HCT116 (cell line): ENCODE results near the gene FBXL4. TPM values are rescaled to one million over a fixed set of nuclear protein-coding genes. Genes with fewer than 3 reads are reported as not detected.

Source experiments
- ATAC-seq: fragments of 200-7000 bp; cut with Tn5 transposase; 2 replicates; pipeline ENCODE4 v1.9.1; 2020; ENCODE audit warnings: mild to moderate bottlenecking, moderate library complexity
- BruUV-seq: library from RNA; stranded (reverse); fragments of 400-500 nt; replicated peaks from 2 replicates; lab custom pipeline; 2021; lab: Mats Ljungman, UMichigan
- CTCF ChIA-PET: fragments of 300-600 bp; sonication (Branson Sonifier 250); formaldehyde crosslinking; loops from one replicate; lab custom pipeline; 2021; ENCODE audit warnings: antibody characterized with exemption; lab: Charles Lee
- POLR2A ChIA-PET: fragments of 300-600, 350-600 bp; sonication (Branson Sonifier 250); formaldehyde crosslinking; loops from one replicate; lab custom pipeline; 2021; ENCODE audit warnings: antibody characterized with exemption; lab: Charles Lee
- RAD21 ChIA-PET, 2 experiments: fragments of 300-600 bp; sonication (Branson Sonifier 250); formaldehyde crosslinking; loops; one replicate each; lab custom pipeline; 2023; ENCODE audit warnings: low total read pairs in 2 of 2; ENCODE audit not compliant: uncharacterized antibody in 2 of 2, unreplicated experiment in 2 of 2, low non-redundant PET in 1 of 2; lab: Charles Lee
- DNase-seq: peaks from one replicate; pipeline ENCODE4 v3.0.0-alpha.2; 2010; ENCODE audit warnings: low read depth, low spot score
- H2AFZ ChIP-seq: fragments of 200-600 bp; shearing (Covaris generic), sonication (generic); 2 replicates; pipeline ENCODE4 v1.6.1; 2017; ENCODE audit warnings: low read depth, mixed run types, mixed read lengths, antibody characterized with exemption, low read length; ENCODE audit not compliant: poor library complexity, severe bottlenecking
- H3K27ac ChIP-seq: 2 replicates; pipeline ENCODE4 v1.5.1; 2012; ENCODE audit warnings: low read depth, low read length
- H3K27me3 ChIP-seq: fragments of 200-600 bp; sonication (generic); 2 replicates; pipeline ENCODE4 v1.6.1; 2016; ENCODE audit warnings: mixed run types, low read length, mixed read lengths; ENCODE audit not compliant: insufficient read depth
- H3K36me3 ChIP-seq, 2 experiments: fragments of 200-500 bp in 1 of 2; fragments of 200-600 bp in 1 of 2; sonication (Bioruptor generic) in 1 of 2; sonication (generic) in 1 of 2; 2 replicates each; pipeline versions ENCODE4 v1.5.1 to v1.6.1; 2014 to 2016; ENCODE audit warnings: low read length in 2 of 2, inconsistent platforms in 1 of 2, mixed read lengths in 1 of 2, mixed run types in 1 of 2; ENCODE audit not compliant: insufficient read depth in 2 of 2, control insufficient read depth in 1 of 2
- H3K4me1 ChIP-seq, 2 experiments: fragments of 200-600 bp in 1 of 2; sonication (generic) in 1 of 2; 2 replicates each; pipeline versions ENCODE4 v1.5.1 to v1.6.1; 2012 to 2017; ENCODE audit warnings: low read length in 2 of 2, inconsistent platforms in 1 of 2, mild to moderate bottlenecking in 1 of 2, mixed read lengths in 1 of 2, mixed run types in 1 of 2, moderate library complexity in 1 of 2; ENCODE audit not compliant: insufficient read depth in 2 of 2, control insufficient read depth in 1 of 2
- H3K4me2 ChIP-seq: fragments of 200-600 bp; sonication (generic); 2 replicates; pipeline ENCODE4 v1.6.1; 2017; ENCODE audit warnings: mixed run types, low read length, mixed read lengths
- H3K4me3 ChIP-seq, 2 experiments: fragments of 200-600 bp in 1 of 2; sonication (generic) in 1 of 2; replicated peaks in 1 of 2; 2 replicates each; pipeline ENCODE4 v1.5.1; 2011 to 2016; ENCODE audit warnings: low read length in 2 of 2, control low read depth in 1 of 2, low read depth in 1 of 2, mild to moderate bottlenecking in 1 of 2, mixed read lengths in 1 of 2, mixed run types in 1 of 2
- H3K79me2 ChIP-seq: fragments of 200-600 bp; sonication (generic); 2 replicates; pipeline ENCODE4 v1.6.1; 2017; ENCODE audit warnings: mild to moderate bottlenecking, mixed run types, low read length, moderate library complexity, mixed read lengths; ENCODE audit not compliant: insufficient read depth
- H3K9ac ChIP-seq: fragments of 200-600 bp; sonication (generic); 2 replicates; pipeline ENCODE4 v1.6.1; 2016; ENCODE audit warnings: low read length, mixed read lengths
- H3K9me2 ChIP-seq: fragments of 200-600 bp; sonication (generic), shearing (Covaris generic); 2 replicates; pipeline ENCODE4 v1.6.1; 2017; ENCODE audit warnings: mixed run types, mild to moderate bottlenecking, moderate library complexity; ENCODE audit not compliant: insufficient read depth
- H3K9me3 ChIP-seq, 2 experiments: fragments of 200-500 bp in 1 of 2; fragments of 200-600 bp in 1 of 2; sonication (Bioruptor generic) in 1 of 2; sonication (generic) in 1 of 2; 2 replicates each; pipeline ENCODE4 v1.6.1; 2014 to 2017; ENCODE audit warnings: low read length in 2 of 2, mixed read lengths in 2 of 2, inconsistent platforms in 1 of 2, low read depth in 1 of 2, mild to moderate bottlenecking in 1 of 2, mixed run types in 1 of 2, moderate library complexity in 1 of 2; ENCODE audit not compliant: control insufficient read depth in 1 of 2, insufficient read depth in 1 of 2
- H4K20me1 ChIP-seq: fragments of 200-600 bp; sonication (generic), shearing (Covaris generic); 2 replicates; pipeline ENCODE4 v1.6.1; 2017; ENCODE audit warnings: mixed run types, mild to moderate bottlenecking, moderate library complexity; ENCODE audit not compliant: insufficient read depth
- CBX3 ChIP-seq: IDR thresholded peaks from 2 replicates; pipeline ENCODE4 v1.6.1; 2012; ENCODE audit warnings: low read depth
- CTCF ChIP-seq, 3 experiments: fragments of 200-600 bp in 1 of 3; sonication (generic) in 1 of 3; IDR thresholded peaks in 2 of 3; conservative IDR thresholded peaks in 1 of 3; 2 replicates each; pipeline ENCODE4 v1.5.1; 2012 to 2017; ENCODE audit warnings: low read depth in 2 of 3, low read length in 2 of 3, antibody characterized with exemption in 1 of 3, borderline replicate concordance in 1 of 3, control low read depth in 1 of 3, mild to moderate bottlenecking in 1 of 3, mixed read lengths in 1 of 3, mixed run types in 1 of 3, moderate library complexity in 1 of 3; ENCODE audit not compliant: insufficient read depth in 1 of 3
- ELF1 ChIP-seq: IDR thresholded peaks from 2 replicates; pipeline ENCODE4 v1.6.1; 2012; ENCODE audit warnings: low read depth, borderline replicate concordance
- EZH2 ChIP-seq: fragments of 200-600 bp; sonication (generic); IDR thresholded peaks from 2 replicates; pipeline ENCODE4 v1.6.1; 2017; ENCODE audit warnings: antibody characterized with exemption, mixed run types
- POLR2A ChIP-seq: IDR thresholded peaks from 2 replicates; pipeline ENCODE4 v1.7.0; 2011; ENCODE audit warnings: borderline replicate concordance; ENCODE audit not compliant: insufficient read depth, insufficient read length; ENCODE audit errors: extremely low read depth
- POLR2AphosphoS5 ChIP-seq: IDR thresholded peaks from 2 replicates; pipeline ENCODE4 v1.6.1; 2011; ENCODE audit warnings: mild to moderate bottlenecking, low read depth, low read length, moderate library complexity
- RAD21 ChIP-seq: IDR thresholded peaks from 2 replicates; pipeline ENCODE4 v1.6.1; 2012; ENCODE audit warnings: low read depth, mild to moderate bottlenecking
- SIN3A ChIP-seq: IDR thresholded peaks from 2 replicates; pipeline ENCODE4 v1.6.1; 2012; ENCODE audit warnings: low read depth
- SRF ChIP-seq: IDR thresholded peaks from 2 replicates; pipeline ENCODE4 v1.6.1; 2012; ENCODE audit warnings: low read depth
- TCF7L2 ChIP-seq: IDR thresholded peaks from 2 replicates; pipeline ENCODE4 v1.7.0; 2011; ENCODE audit warnings: borderline replicate concordance, inconsistent platforms; ENCODE audit not compliant: insufficient read depth, insufficient read length; ENCODE audit errors: extremely low read depth
- ZBTB33 ChIP-seq: IDR thresholded peaks from 2 replicates; pipeline ENCODE4 v1.6.1; 2011; ENCODE audit warnings: mild to moderate bottlenecking, low read length, moderate library complexity; ENCODE audit not compliant: insufficient replicate concordance; ENCODE audit errors: extremely low read depth
- ZNF274 ChIP-seq: fragments of 200-500 bp; sonication (Bioruptor generic); IDR thresholded peaks from 2 replicates; pipeline ENCODE4 v1.6.1; 2014; ENCODE audit warnings: mild to moderate bottlenecking, low read depth, low read length, inconsistent platforms
- intact Hi-C: fragments of 100-400 bp; cut with micrococcal nuclease; formaldehyde crosslinking; loops from 2 replicates; pipeline ENCODE4 v1.10.0; 2022
- total RNA-seq: library from RNA; stranded (reverse); gene quantifications from one replicate; pipeline ENCODE4 v1.2.1, GENCODE V29; 2021; ENCODE audit not compliant: unreplicated experiment
- TF ChIP-seq, protein P1 (sequence below): IDR thresholded peaks from 2 replicates; pipeline ENCODE4 v1.6.1; 2012; ENCODE audit warnings: low read depth
- TF ChIP-seq, protein P2 (sequence below): IDR thresholded peaks from 2 replicates; pipeline ENCODE4 v1.6.1; 2012
- TF ChIP-seq, protein P3 (sequence below): IDR thresholded peaks from 2 replicates; pipeline ENCODE4 v1.6.1; 2012

Gene FBXL4
- total RNA-seq, 1 experiment from 2014 or later: 15.7 TPM

DNA sequence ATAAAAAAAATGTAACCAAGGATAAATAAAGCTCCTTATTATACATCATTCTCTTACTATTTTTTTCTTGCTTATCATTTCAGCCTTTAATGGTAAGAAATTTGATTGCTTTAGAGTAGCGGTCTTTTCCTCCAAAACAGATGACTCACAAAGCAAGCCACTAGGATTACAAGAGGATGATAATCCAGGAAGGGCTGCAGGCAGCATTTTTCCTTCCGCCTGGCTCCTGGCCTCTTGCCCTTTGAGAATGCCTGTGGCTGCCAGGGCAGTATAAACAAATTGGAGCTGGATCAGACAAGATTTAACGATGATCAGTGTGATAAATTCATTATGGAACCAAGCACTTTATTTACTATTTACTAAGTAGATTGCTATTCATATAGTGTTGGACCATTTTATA, 9.7 kb upstream of the FBXL4 start (continued):
- no peak for TF ChIP-seq ZNF274
- 0 out of 2 replicates have a peak, but pooled peaks have one; percentile 11 for TF ChIP-seq ELF1

DNA sequence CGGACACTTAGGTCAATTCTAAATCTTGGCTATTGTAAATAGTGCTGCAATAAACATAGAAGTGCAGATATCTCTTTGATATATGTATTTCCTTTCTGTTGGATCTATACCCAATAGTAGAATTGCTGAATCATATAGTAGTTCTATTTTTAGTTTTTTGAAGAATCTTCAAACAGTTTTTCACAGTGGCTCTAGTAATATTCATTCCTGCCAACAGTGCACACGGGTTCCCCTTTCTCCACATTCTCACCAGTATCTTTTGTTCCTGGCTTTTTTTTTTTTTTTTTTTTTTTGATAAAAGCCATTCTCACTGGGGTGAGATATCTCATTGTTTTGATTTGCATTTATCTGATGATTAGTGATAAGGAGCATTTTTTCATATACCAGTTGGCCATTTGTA, 1.8 kb upstream of the FBXL4 start:
- Histone ChIP-seq H3K4me1 (peaks cover 4 to 18% of the 10 kb centered on the region in 2 experiments; a peak in 3 of 4 replicates), H3K79me2 (peaks cover 27% of the 10 kb centered on the region), H2AFZ (no peak overlapping the region), H3K9me3 (no peaks in the 10 kb centered on the region), H3K4me2 (no peak overlapping the region), H3K36me3 (no peaks in the 10 kb centered on the region), H3K4me3 (no peak overlapping the region), H3K9ac (no peak overlapping the region), H3K9me2 (no peaks in the 10 kb centered on the region), H3K27ac (no peak overlapping the region), H3K27me3 (no peaks in the 10 kb centered on the region), H4K20me1 (no peaks in the 10 kb centered on the region)
- ChIA-PET RAD21 (no interaction called here), POLR2A (no interaction called here), CTCF (no interaction called here)
- DNase-seq (no peak), ATAC-seq (no peak)
- no peak for TF ChIP-seq ZBTB33
- TF ChIP-seq POLR2A: no peak
- TF ChIP-seq SIN3A: no peak
- no peak for TF ChIP-seq POLR2AphosphoS5
- no peak for TF ChIP-seq ZNF274
- TF ChIP-seq, protein P1, sequence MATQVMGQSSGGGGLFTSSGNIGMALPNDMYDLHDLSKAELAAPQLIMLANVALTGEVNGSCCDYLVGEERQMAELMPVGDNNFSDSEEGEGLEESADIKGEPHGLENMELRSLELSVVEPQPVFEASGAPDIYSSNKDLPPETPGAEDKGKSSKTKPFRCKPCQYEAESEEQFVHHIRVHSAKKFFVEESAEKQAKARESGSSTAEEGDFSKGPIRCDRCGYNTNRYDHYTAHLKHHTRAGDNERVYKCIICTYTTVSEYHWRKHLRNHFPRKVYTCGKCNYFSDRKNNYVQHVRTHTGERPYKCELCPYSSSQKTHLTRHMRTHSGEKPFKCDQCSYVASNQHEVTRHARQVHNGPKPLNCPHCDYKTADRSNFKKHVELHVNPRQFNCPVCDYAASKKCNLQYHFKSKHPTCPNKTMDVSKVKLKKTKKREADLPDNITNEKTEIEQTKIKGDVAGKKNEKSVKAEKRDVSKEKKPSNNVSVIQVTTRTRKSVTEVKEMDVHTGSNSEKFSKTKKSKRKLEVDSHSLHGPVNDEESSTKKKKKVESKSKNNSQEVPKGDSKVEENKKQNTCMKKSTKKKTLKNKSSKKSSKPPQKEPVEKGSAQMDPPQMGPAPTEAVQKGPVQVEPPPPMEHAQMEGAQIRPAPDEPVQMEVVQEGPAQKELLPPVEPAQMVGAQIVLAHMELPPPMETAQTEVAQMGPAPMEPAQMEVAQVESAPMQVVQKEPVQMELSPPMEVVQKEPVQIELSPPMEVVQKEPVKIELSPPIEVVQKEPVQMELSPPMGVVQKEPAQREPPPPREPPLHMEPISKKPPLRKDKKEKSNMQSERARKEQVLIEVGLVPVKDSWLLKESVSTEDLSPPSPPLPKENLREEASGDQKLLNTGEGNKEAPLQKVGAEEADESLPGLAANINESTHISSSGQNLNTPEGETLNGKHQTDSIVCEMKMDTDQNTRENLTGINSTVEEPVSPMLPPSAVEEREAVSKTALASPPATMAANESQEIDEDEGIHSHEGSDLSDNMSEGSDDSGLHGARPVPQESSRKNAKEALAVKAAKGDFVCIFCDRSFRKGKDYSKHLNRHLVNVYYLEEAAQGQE: no peak
- TF ChIP-seq, protein P2, sequence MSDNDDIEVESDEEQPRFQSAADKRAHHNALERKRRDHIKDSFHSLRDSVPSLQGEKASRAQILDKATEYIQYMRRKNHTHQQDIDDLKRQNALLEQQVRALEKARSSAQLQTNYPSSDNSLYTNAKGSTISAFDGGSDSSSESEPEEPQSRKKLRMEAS: no peak
- no peak for TF ChIP-seq RAD21
- TF ChIP-seq SRF: no peak
- no peak for TF ChIP-seq EZH2
- TF ChIP-seq, protein P3, sequence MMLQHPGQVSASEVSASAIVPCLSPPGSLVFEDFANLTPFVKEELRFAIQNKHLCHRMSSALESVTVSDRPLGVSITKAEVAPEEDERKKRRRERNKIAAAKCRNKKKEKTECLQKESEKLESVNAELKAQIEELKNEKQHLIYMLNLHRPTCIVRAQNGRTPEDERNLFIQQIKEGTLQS: no peak
- no peak for TF ChIP-seq CTCF (IDR thresholded peaks at IDR 0.05 in 2 of 3, conservative IDR thresholded peaks at IDR 0.05 in 1 of 3; ENCODE audit: borderline replicate concordance in 1 of 3, insufficient read depth in 1 of 3, low read depth in 2 of 3, low read length in 2 of 3)
- no peak for TF ChIP-seq CBX3
- no peak for TF ChIP-seq TCF7L2
- intact Hi-C loops: no loop called here
- BruUV-seq: no TSS peak
